HCT116 (cell line): ENCODE data around the gene KCTD2.

Experiments used
- CTCF ChIP-seq, 3 experiments: fragments of 200-600 bp in 1 of 3; sonication (generic) in 1 of 3; IDR thresholded peaks in 2 of 3; conservative IDR thresholded peaks in 1 of 3; 2 replicates each; pipeline ENCODE4 v1.5.1; 2012 to 2017; ENCODE audit warnings: low read depth in 2 of 3, low read length in 2 of 3, antibody characterized with exemption in 1 of 3, borderline replicate concordance in 1 of 3, control low read depth in 1 of 3, mild to moderate bottlenecking in 1 of 3, mixed read lengths in 1 of 3, mixed run types in 1 of 3, moderate library complexity in 1 of 3; ENCODE audit not compliant: insufficient read depth in 1 of 3
- EGR1 ChIP-seq: IDR thresholded peaks from 2 replicates; pipeline ENCODE4 v1.6.1; 2012; ENCODE audit warnings: low read depth
- ELF1 ChIP-seq: IDR thresholded peaks from 2 replicates; pipeline ENCODE4 v1.6.1; 2012; ENCODE audit warnings: low read depth, borderline replicate concordance
- EZH2 ChIP-seq: fragments of 200-600 bp; sonication (generic); IDR thresholded peaks from 2 replicates; pipeline ENCODE4 v1.6.1; 2017; ENCODE audit warnings: antibody characterized with exemption, mixed run types
- FOSL1 ChIP-seq: IDR thresholded peaks from 2 replicates; pipeline ENCODE4 v1.6.1; 2012; ENCODE audit warnings: low read depth
- JUND ChIP-seq: IDR thresholded peaks from 2 replicates; pipeline ENCODE4 v1.6.1; 2012
- POLR2A ChIP-seq: IDR thresholded peaks from 2 replicates; pipeline ENCODE4 v1.7.0; 2011; ENCODE audit warnings: borderline replicate concordance; ENCODE audit not compliant: insufficient read depth, insufficient read length; ENCODE audit errors: extremely low read depth
- RAD21 ChIP-seq: IDR thresholded peaks from 2 replicates; pipeline ENCODE4 v1.6.1; 2012; ENCODE audit warnings: low read depth, mild to moderate bottlenecking
- REST ChIP-seq: IDR thresholded peaks from 2 replicates; pipeline ENCODE4 v1.6.1; 2012; ENCODE audit warnings: low read depth
- SIN3A ChIP-seq: IDR thresholded peaks from 2 replicates; pipeline ENCODE4 v1.6.1; 2012; ENCODE audit warnings: low read depth
- ZBTB33 ChIP-seq: IDR thresholded peaks from 2 replicates; pipeline ENCODE4 v1.6.1; 2011; ENCODE audit warnings: mild to moderate bottlenecking, low read length, moderate library complexity; ENCODE audit not compliant: insufficient replicate concordance; ENCODE audit errors: extremely low read depth
- ZFX ChIP-seq: fragments of 450-650 bp; IDR thresholded peaks from 2 replicates; pipeline ENCODE4 v1.6.1; 2017

GRCh38 chr17:75109407-75110233, 62.6 kb downstream of the KCTD2 start, which contains the start of gene ARMC7:
- TF ChIP-seq CTCF (IDR thresholded peaks at IDR 0.05 in 2 of 3, conservative IDR thresholded peaks at IDR 0.05 in 1 of 3; ENCODE audit: borderline replicate concordance in 1 of 3, insufficient read depth in 1 of 3, low read depth in 2 of 3, low read length in 2 of 3) (no peak), EZH2 (no peak), RAD21 (peak; percentile 39), EGR1 (peak; percentile 91), ZFX (peak; percentile 15; the same call in 1 of the 2 replicates), FOSL1 (no peak), JUND (no peak), REST (no peak), ZBTB33 (peak; percentile 33), POLR2A (peak; percentile 87), SIN3A (no peak; the same call in 1 of the 2 replicates), ELF1 (no peak)
